T-helper 2 cell treated with Interferon-gamma antibody and Interleukin-4, amounts not matched to agents 5 μg/mL and 100 μg/mL, for 36 hours (primary cell): ENCODE results near the gene ICE2.
A peak's percentile ranks its signal among the peaks of the same experiment; 100 is the strongest.

ENCODE experiments used
- DNase-seq: peaks from one replicate; pipeline ENCODE4 v3.0.0; 2021; ENCODE audit warnings: low spot score
- H3K27ac Mint-ChIP-seq: one replicate; pipeline ENCODE4 v1.8.0; 2021; ENCODE audit warnings: mild to moderate bottlenecking, mixed read lengths
- H3K27me3 Mint-ChIP-seq: one replicate; pipeline ENCODE4 v1.8.0; 2021; ENCODE audit warnings: low read depth, mixed read lengths
- H3K36me3 Mint-ChIP-seq: one replicate; pipeline ENCODE4 v1.8.0; 2021; ENCODE audit warnings: low read depth, mixed read lengths
- H3K4me1 Mint-ChIP-seq: one replicate; pipeline ENCODE4 v1.8.0; 2021; ENCODE audit warnings: low read depth, mixed read lengths
- H3K4me3 Mint-ChIP-seq: one replicate; pipeline ENCODE4 v1.8.0; 2022; ENCODE audit warnings: mild to moderate bottlenecking, moderate library complexity, mixed read lengths
- H3K9me3 Mint-ChIP-seq: one replicate; pipeline ENCODE4 v1.8.0; 2021; ENCODE audit warnings: mixed read lengths

The ICE2 gene

GRCh38 chr15:60448668-60449360 is 30.1 kb downstream of the ICE2 start:
- Mint-ChIP-seq H3K36me3 (peaks cover 32% of the 10 kb centered on the region), H3K4me3 (no peak overlapping the region), H3K27ac (no peak overlapping the region)

GRCh38 chr15:60444289-60444912 is 34.5 kb downstream of the ICE2 start:
- H3K4me1 Mint-ChIP-seq, result peaks cover 6% of the 10 kb centered on the region
- no peak overlapping the region for H3K27ac Mint-ChIP-seq
- no peak overlapping the region for H3K4me3 Mint-ChIP-seq
- H3K9me3 Mint-ChIP-seq, result no peaks in the 10 kb centered on the region
- H3K27me3 Mint-ChIP-seq, result no peaks in the 10 kb centered on the region
- no peak for DNase-seq
- H3K36me3 Mint-ChIP-seq, result peaks cover 15% of the 10 kb centered on the region

More at GRCh38 chr15:60448668-60449360, 30.1 kb downstream of the ICE2 start:
- Mint-ChIP-seq H3K4me1 (peaks cover 4% of the 10 kb centered on the region), H3K27me3 (no peaks in the 10 kb centered on the region), H3K9me3 (no peaks in the 10 kb centered on the region)
- no peak for DNase-seq

- Mint-ChIP-seq H3K27ac (no peak overlapping the region), H3K4me3 (no peak overlapping the region), H3K27me3 (no peaks in the 10 kb centered on the region), H3K36me3 (peaks cover 11% of the 10 kb centered on the region), H3K9me3 (no peaks in the 10 kb centered on the region), H3K4me1 (peaks cover 6% of the 10 kb centered on the region)
- DNase-seq, result no peak
Observed at GRCh38 chr15:60442763-60443162, 36.2 kb downstream of the ICE2 start.

GRCh38 chr15:60442031-60442650 is 36.8 kb downstream of the ICE2 start:
- DNase-seq, result no peak
- Mint-ChIP-seq H3K27me3 (no peaks in the 10 kb centered on the region), H3K4me1 (peaks cover 6% of the 10 kb centered on the region), H3K27ac (no peak overlapping the region), H3K4me3 (no peak overlapping the region), H3K36me3 (peaks cover 10% of the 10 kb centered on the region), H3K9me3 (no peaks in the 10 kb centered on the region)

- H3K4me3 Mint-ChIP-seq, result no peak overlapping the region
- DNase-seq, result no peak
- H3K27ac Mint-ChIP-seq, result no peak overlapping the region
- no peaks in the 10 kb centered on the region for H3K27me3 Mint-ChIP-seq
- H3K4me1 Mint-ChIP-seq, result peaks cover 6% of the 10 kb centered on the region
- peaks cover 10% of the 10 kb centered on the region for H3K36me3 Mint-ChIP-seq
- H3K9me3 Mint-ChIP-seq, result no peaks in the 10 kb centered on the region
Observed at GRCh38 chr15:60441331-60441730, 37.6 kb downstream of the ICE2 start.

- H3K4me1 Mint-ChIP-seq, result peaks cover 6% of the 10 kb centered on the region
- no peak overlapping the region for H3K4me3 Mint-ChIP-seq
- no peak for DNase-seq
- peaks cover 14% of the 10 kb centered on the region for H3K36me3 Mint-ChIP-seq
- H3K27ac Mint-ChIP-seq, result peak overlapping the region; percentile 31
- no peaks in the 10 kb centered on the region for H3K27me3 Mint-ChIP-seq
- H3K9me3 Mint-ChIP-seq, result no peaks in the 10 kb centered on the region
Observed at GRCh38 chr15:60438646-60439045, 40.3 kb downstream of the ICE2 start.

- peaks cover 5% of the 10 kb centered on the region for H3K4me1 Mint-ChIP-seq
- H3K9me3 Mint-ChIP-seq, result no peaks in the 10 kb centered on the region
Observed at GRCh38 chr15:60428935-60429334, 50.0 kb downstream of the ICE2 start.

GRCh38 chr15:60426870-60427508 is 52.0 kb downstream of the ICE2 start:
- no peak for DNase-seq
- H3K9me3 Mint-ChIP-seq, result no peaks in the 10 kb centered on the region
- peaks cover 31% of the 10 kb centered on the region for H3K36me3 Mint-ChIP-seq
- no peak overlapping the region for H3K4me3 Mint-ChIP-seq
- no peak overlapping the region for H3K27ac Mint-ChIP-seq
- no peaks in the 10 kb centered on the region for H3K27me3 Mint-ChIP-seq
- peaks cover 12% of the 10 kb centered on the region for H3K4me1 Mint-ChIP-seq

More at GRCh38 chr15:60428935-60429334, 50.0 kb downstream of the ICE2 start:
- no peak overlapping the region for H3K27ac Mint-ChIP-seq
- H3K27me3 Mint-ChIP-seq, result no peaks in the 10 kb centered on the region
- DNase-seq, result no peak
- H3K4me3 Mint-ChIP-seq, result no peak overlapping the region
- H3K36me3 Mint-ChIP-seq, result peaks cover 24% of the 10 kb centered on the region

GRCh38 chr15:60425461-60425860 is 53.5 kb downstream of the ICE2 start:
- H3K4me1 Mint-ChIP-seq, result peaks cover 12% of the 10 kb centered on the region
- no peak overlapping the region for H3K4me3 Mint-ChIP-seq
- H3K27me3 Mint-ChIP-seq, result no peaks in the 10 kb centered on the region
- H3K36me3 Mint-ChIP-seq, result peaks cover 27% of the 10 kb centered on the region
- H3K9me3 Mint-ChIP-seq, result no peaks in the 10 kb centered on the region
- H3K27ac Mint-ChIP-seq, result no peak overlapping the region
- no peak for DNase-seq

- Mint-ChIP-seq H3K4me1 (peaks cover 9% of the 10 kb centered on the region), H3K27ac (peak overlapping the region; percentile 15), H3K27me3 (no peaks in the 10 kb centered on the region), H3K4me3 (no peak overlapping the region), H3K36me3 (peaks cover 30% of the 10 kb centered on the region), H3K9me3 (no peaks in the 10 kb centered on the region)
- DNase-seq, result no peak
Observed at GRCh38 chr15:60424006-60424405, 54.9 kb downstream of the ICE2 start.

- Mint-ChIP-seq H3K27me3 (no peaks in the 10 kb centered on the region), H3K36me3 (peaks cover 29% of the 10 kb centered on the region), H3K27ac (peak overlapping the region; percentile 4), H3K4me1 (peaks cover 9% of the 10 kb centered on the region), H3K4me3 (no peak overlapping the region), H3K9me3 (no peaks in the 10 kb centered on the region)
- peak; percentile 12 for DNase-seq
Observed at GRCh38 chr15:60423537-60423936, 55.4 kb downstream of the ICE2 start.

- Mint-ChIP-seq H3K36me3 (peaks cover 24% of the 10 kb centered on the region), H3K4me3 (no peak overlapping the region), H3K27ac (no peak overlapping the region), H3K4me1 (peaks cover 9% of the 10 kb centered on the region), H3K9me3 (no peaks in the 10 kb centered on the region), H3K27me3 (no peaks in the 10 kb centered on the region)
- DNase-seq, result no peak
Observed at GRCh38 chr15:60421544-60421943, 57.4 kb downstream of the ICE2 start.

- Mint-ChIP-seq H3K9me3 (no peaks in the 10 kb centered on the region), H3K4me3 (no peak overlapping the region), H3K36me3 (peaks cover 21% of the 10 kb centered on the region), H3K27me3 (no peaks in the 10 kb centered on the region), H3K27ac (no peak overlapping the region), H3K4me1 (peaks cover 9% of the 10 kb centered on the region)
- DNase-seq, result no peak
Observed at GRCh38 chr15:60420203-60420716, 58.7 kb downstream of the ICE2 start.

GRCh38 chr15:60419753-60420152 is 59.2 kb downstream of the ICE2 start:
- DNase-seq, result no peak
- Mint-ChIP-seq H3K36me3 (peaks cover 21% of the 10 kb centered on the region), H3K4me3 (no peak overlapping the region), H3K27me3 (no peaks in the 10 kb centered on the region), H3K4me1 (peaks cover 9% of the 10 kb centered on the region), H3K27ac (no peak overlapping the region), H3K9me3 (no peaks in the 10 kb centered on the region)
